SK-N-MC (cell line): ENCODE measurements around the gene C6orf120.
A peak's percentile ranks its signal among the peaks of the same experiment; 100 is the strongest.
"Not testable (repeated sequence)": the region's sequence is repeated elsewhere in the genome, so short reads cannot be mapped to it uniquely, and the experiment has no call there.

Source experiments
- DNase-seq: peaks from one replicate; pipeline ENCODE4 v3.0.0-alpha.2; 2011; ENCODE audit warnings: low read depth, low spot score
- H3K27ac ChIP-seq: fragments of 200-600 bp; sonication (generic); 2 replicates; pipeline ENCODE4 v1.5.1; 2016; ENCODE audit warnings: mixed run types
- H3K36me3 ChIP-seq: fragments of 200-600 bp; sonication (generic); 2 replicates; pipeline ENCODE4 v1.6.1; 2017; ENCODE audit warnings: antibody characterized with exemption, low read length, mixed read lengths; ENCODE audit not compliant: insufficient read depth
- H3K4me3 ChIP-seq: fragments of 200-600 bp; sonication (generic); 2 replicates; pipeline ENCODE4 v1.5.1; 2016
- H3K9ac ChIP-seq: fragments of 200-600 bp; sonication (generic); 2 replicates; pipeline ENCODE4 v1.8.0; 2017; ENCODE audit warnings: mixed run types, mixed read lengths; ENCODE audit not compliant: insufficient read length
- H3K9me3 ChIP-seq: fragments of 200-600 bp; sonication (generic); 2 replicates; pipeline ENCODE4 v1.6.1; 2017; ENCODE audit warnings: low read depth, mild to moderate bottlenecking, antibody characterized with exemption, low read length, moderate library complexity, mixed read lengths
- EZH2 ChIP-seq: fragments of 200-600 bp; sonication (generic); IDR thresholded peaks from one replicate; pipeline ENCODE4 v1.6.1; 2017; ENCODE audit warnings: antibody characterized with exemption
- FOXP2 ChIP-seq: optimal IDR thresholded peaks from 2 replicates; pipeline ENCODE3; 2011; ENCODE audit warnings: mild to moderate bottlenecking, moderate library complexity; ENCODE audit not compliant: insufficient read depth; ENCODE audit errors: extremely low read length, control extremely low read depth
- POLR2AphosphoS5 ChIP-seq: IDR thresholded peaks from 2 replicates; pipeline ENCODE4 v1.6.1; 2012; ENCODE audit warnings: mild to moderate bottlenecking, low read depth, low read length, borderline replicate concordance

C6orf120 gene

DNA sequence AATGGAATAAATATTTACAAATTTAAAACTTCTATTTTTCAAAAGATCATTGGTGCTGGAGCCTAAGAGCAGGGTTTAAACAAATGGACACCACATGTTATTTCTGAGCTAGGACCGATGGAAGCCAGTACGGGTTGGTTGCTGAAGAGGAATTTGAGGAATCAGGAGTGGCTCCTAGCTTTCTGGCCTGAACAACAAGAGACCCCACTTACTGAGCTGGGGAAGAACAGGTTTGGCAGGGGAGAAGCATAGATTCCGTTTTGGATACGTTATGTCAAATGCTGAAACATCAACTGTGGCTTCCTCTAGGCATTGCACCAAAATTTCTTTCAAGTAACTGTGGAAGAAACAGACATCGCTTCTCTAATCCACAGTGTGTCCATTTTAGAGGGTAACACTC lies 6.8 kb upstream of the C6orf120 start:
- no peak overlapping the region for H3K4me3 ChIP-seq
- H3K9ac ChIP-seq, result no peak overlapping the region
- TF ChIP-seq EZH2 (no peak), POLR2AphosphoS5 (no peak), FOXP2 (no peak)
- peaks cover 16% of the 10 kb centered on the region; the same call in 1 of the 2 replicates for H3K36me3 ChIP-seq
- H3K27ac ChIP-seq, result no peak overlapping the region
- H3K9me3 ChIP-seq, result no peaks in the 10 kb centered on the region
- DNase-seq, result no peak

DNA sequence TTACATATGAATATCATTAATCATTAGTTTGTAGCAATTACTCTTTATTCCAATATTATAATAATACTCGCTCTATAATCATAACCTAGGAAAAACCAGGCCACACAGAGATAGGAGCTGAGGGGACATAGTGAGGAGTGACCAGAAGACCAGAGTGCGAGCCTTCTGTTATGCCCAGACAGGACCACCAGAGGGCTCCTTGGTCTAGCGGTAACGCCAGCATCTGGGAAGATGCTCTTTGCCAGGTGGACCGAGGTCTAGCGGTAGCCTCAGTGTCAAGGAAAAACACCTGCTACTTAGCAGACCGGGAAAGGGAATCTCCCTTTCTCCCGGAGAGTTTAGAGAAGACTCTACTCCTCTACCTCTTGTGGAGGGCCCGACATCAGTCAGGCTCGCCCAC lies 4.8 kb upstream of the C6orf120 start:
- not testable (repeated sequence) for H3K4me3 ChIP-seq, DNase-seq, H3K9me3 ChIP-seq, H3K9ac ChIP-seq, H3K27ac ChIP-seq
- H3K36me3 ChIP-seq, result peaks cover 12% of the 10 kb centered on the region; the same call in 1 of the 2 replicates

DNA sequence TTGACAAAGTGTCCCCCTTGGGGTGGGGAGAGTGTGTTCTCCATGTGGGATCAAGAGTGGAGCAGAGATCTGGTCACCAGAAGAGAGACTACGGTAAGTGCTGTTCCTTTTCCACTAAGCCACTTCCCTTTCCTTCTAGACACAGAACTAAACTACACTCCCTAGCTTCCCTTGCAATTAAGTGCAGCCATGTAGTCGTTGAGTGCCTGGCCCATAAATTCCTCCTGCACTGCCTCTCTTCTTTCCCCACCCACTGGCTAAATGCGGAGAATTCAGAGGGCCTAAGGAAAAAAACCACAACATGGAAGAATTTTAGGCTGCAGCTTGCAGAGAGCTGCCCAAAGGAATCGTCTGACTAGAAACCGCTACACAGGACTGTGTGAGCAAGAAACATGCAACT lies 1.6 kb upstream of the C6orf120 start:
- no peaks in the 10 kb centered on the region for H3K9me3 ChIP-seq
- peak overlapping the region; percentile 95 for H3K9ac ChIP-seq
- TF ChIP-seq FOXP2, result no peak
- peak; percentile 21; the same call in 1 of the 2 replicates for TF ChIP-seq POLR2AphosphoS5
- peak overlapping the region; percentile 95 for H3K4me3 ChIP-seq
- H3K27ac ChIP-seq, result no peak overlapping the region
- H3K36me3 ChIP-seq, result peaks cover 20% of the 10 kb centered on the region
- no peak for DNase-seq

- no peak for TF ChIP-seq POLR2AphosphoS5
- no peak for TF ChIP-seq EZH2
- Histone ChIP-seq H3K9me3 (no peaks in the 10 kb centered on the region), H3K9ac (peak overlapping the region; percentile 95), H3K27ac (no peak overlapping the region), H3K4me3 (peak overlapping the region; percentile 95), H3K36me3 (peaks cover 24% of the 10 kb centered on the region)
- no peak for DNase-seq
Observed at GRCh38 chr6:169701311-169701953, 494 bp upstream of the C6orf120 start.

DNA sequence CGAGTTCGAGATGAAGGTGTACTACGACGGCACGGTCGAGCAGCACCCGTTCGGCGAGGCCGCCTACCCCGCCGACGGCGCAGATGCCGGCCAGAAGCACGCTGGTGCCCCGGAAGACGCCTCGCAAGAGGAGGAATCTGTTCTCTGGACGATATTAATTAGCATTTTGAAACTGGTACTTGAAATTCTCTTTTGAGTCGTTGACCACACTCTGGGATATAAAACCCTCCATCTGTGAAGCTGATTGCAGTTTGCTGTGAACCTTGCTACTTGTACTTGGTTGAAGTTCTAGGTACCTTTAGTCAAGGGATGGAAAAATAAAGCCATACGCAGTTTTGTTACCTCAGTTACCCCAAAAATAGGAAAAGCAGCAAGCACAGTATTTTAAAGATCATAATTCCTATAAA lies 917 bp downstream of the C6orf120 start:
- no peak overlapping the region for H3K27ac ChIP-seq
- no peak for DNase-seq
- H3K9me3 ChIP-seq, result no peaks in the 10 kb centered on the region
- peaks cover 24% of the 10 kb centered on the region for H3K36me3 ChIP-seq
- peak overlapping the region; percentile 95 for H3K9ac ChIP-seq
- peak overlapping the region; percentile 95 for H3K4me3 ChIP-seq
- TF ChIP-seq POLR2AphosphoS5 (peak; percentile 18; the same call in 1 of the 2 replicates), EZH2 (no peak), FOXP2 (no peak)

- TF ChIP-seq FOXP2 (no peak), EZH2 (no peak), POLR2AphosphoS5 (no peak)
- Histone ChIP-seq H3K27ac (no peak overlapping the region), H3K9me3 (no peaks in the 10 kb centered on the region), H3K36me3 (peaks cover 52% of the 10 kb centered on the region), H3K4me3 (no peak overlapping the region), H3K9ac (no peak overlapping the region)
- DNase-seq, result no peak
Observed at GRCh38 chr6:169707772-169708171, 5.8 kb downstream of the C6orf120 start.

- H3K9me3 ChIP-seq, result no peaks in the 10 kb centered on the region
- TF ChIP-seq POLR2AphosphoS5 (no peak), EZH2 (no peak), FOXP2 (no peak)
- H3K27ac ChIP-seq, result no peak overlapping the region
- H3K36me3 ChIP-seq, result peaks cover 56% of the 10 kb centered on the region
- no peak overlapping the region for H3K9ac ChIP-seq
- no peak for DNase-seq
- H3K4me3 ChIP-seq, result no peak overlapping the region
Observed at GRCh38 chr6:169709293-169709692, 7.4 kb downstream of the C6orf120 start.

DNA sequence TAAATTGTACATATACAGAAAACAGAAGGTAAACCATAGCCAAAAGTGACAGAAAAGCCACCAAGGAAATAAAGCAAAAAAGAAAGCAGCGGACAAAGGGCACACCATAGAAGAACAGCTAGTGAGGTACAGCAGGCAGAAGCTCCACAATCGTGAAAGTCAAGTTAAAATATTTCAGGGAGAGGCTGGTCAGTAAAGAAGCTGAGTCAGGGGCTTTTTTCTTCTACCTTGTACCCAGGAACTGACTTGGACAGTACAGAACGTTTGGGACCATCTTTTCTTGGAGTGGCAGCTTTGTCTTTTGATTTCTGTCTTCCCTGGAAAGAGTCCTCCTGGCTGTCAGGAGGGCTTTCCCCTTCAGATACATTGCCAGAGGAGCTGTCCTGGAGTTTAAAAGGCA lies 8.1 kb downstream of the C6orf120 start:
- Histone ChIP-seq H3K9me3 (no peaks in the 10 kb centered on the region), H3K36me3 (peaks cover 58% of the 10 kb centered on the region), H3K27ac (no peak overlapping the region), H3K9ac (no peak overlapping the region), H3K4me3 (no peak overlapping the region)
- no peak for DNase-seq
- TF ChIP-seq POLR2AphosphoS5 (no peak), EZH2 (no peak), FOXP2 (no peak)

DNA sequence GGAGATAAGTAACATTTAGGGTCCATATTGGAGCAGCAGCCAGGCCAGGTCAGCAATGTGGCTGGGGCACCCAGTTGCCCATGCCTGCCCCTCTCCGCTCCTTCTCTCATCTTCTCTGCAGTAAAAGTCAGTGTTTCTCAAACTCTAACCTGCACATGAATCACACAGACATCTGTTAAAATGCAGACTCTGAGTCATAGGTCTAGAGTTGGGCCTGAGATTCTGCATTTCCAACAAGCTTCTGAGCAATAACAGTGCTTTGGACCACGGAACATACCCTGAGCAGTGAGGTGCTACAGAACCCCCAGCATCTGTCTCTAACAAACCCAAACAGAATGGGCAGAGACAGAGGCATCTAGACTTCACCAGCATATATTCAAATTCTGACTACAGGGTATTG lies 12.3 kb downstream of the C6orf120 start:
- Histone ChIP-seq H3K27ac (no peak overlapping the region), H3K4me3 (no peak overlapping the region), H3K9ac (no peak overlapping the region), H3K36me3 (peaks cover 77% of the 10 kb centered on the region), H3K9me3 (no peaks in the 10 kb centered on the region)
- DNase-seq, result no peak
- TF ChIP-seq EZH2 (no peak), FOXP2 (no peak), POLR2AphosphoS5 (no peak)
